ENCODE data around the gene NFKB1.

Gene NFKB1

DNA sequence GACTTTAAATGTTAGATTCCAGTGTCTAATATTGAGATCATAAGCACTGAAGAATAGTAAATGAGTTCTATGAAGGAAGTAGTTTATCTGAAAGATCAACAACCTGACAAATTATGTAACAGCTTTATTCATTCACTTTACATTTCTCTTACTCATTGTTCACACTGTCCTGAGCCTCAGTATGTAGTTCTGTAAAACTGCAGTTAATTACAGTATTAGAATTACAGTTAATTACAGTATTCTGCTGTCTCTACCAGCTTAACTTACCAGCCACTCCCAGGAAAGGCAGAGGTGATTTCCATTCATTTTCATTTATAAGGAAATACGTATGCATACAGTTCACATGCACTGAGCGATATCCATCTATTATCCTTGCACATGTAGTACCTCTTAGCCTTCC lies 32.7 kb downstream of the NFKB1 start:
- Histone ChIP-seq H3K4me3 (replicated peaks; ENCODE audit: insufficient read depth, low read length) (no peak overlapping the region), H3K27me3 (ENCODE audit: insufficient read depth, poor library complexity, severe bottlenecking) (no peaks in the 10 kb centered on the region), H3K27ac (replicated peaks) (no peak overlapping the region)
- DNase-seq (ENCODE audit: low read depth in 1 of 2, low spot score in 1 of 2), result no peak
- TF ChIP-seq POLR2AphosphoS5 (IDR thresholded peaks at IDR 0.05; ENCODE audit: low read depth) (no peak), CTCF (IDR thresholded peaks at IDR 0.05; ENCODE audit: insufficient read depth, low read length) (no peak), GABPA (IDR thresholded peaks at IDR 0.05; ENCODE audit: low read depth) (no peak), REST (IDR thresholded peaks at IDR 0.05; ENCODE audit: insufficient replicate concordance, low read depth) (no peak), SPI1 (IDR thresholded peaks at IDR 0.05; ENCODE audit: borderline replicate concordance, low read depth) (no peak)

DNA sequence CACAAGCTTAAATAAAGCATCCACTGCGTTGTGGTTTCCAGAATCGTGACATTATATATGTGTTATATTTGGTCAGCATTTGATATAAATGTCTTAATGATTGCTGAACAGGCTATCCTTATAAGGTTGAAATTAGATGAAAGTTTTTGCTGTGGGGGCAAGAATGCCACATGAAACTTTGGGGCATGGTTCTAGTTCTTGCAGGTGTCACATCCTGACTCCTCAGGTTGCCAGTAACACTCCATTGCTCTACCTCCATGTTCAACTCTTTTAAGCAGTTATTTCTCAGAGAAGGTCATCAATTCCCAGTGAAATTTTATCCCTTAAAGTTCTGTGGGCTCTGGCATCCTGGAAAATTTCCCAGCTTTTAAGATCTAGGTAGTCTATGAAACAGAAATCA lies 33.7 kb downstream of the NFKB1 start:
- no peak for TF ChIP-seq CTCF (IDR thresholded peaks at IDR 0.05; ENCODE audit: insufficient read depth, low read length)
- TF ChIP-seq GABPA (IDR thresholded peaks at IDR 0.05; ENCODE audit: low read depth), result no peak
- no peak for TF ChIP-seq POLR2AphosphoS5 (IDR thresholded peaks at IDR 0.05; ENCODE audit: low read depth)
- TF ChIP-seq REST (IDR thresholded peaks at IDR 0.05; ENCODE audit: insufficient replicate concordance, low read depth), result no peak
- no peak for TF ChIP-seq SPI1 (IDR thresholded peaks at IDR 0.05; ENCODE audit: borderline replicate concordance, low read depth)
- Histone ChIP-seq H3K27ac (replicated peaks) (no peak overlapping the region), H3K27me3 (ENCODE audit: insufficient read depth, poor library complexity, severe bottlenecking) (no peaks in the 10 kb centered on the region), H3K4me3 (replicated peaks; ENCODE audit: insufficient read depth, low read length) (no peak overlapping the region)
- DNase-seq (ENCODE audit: low read depth in 1 of 2, low spot score in 1 of 2), result no peak

DNA sequence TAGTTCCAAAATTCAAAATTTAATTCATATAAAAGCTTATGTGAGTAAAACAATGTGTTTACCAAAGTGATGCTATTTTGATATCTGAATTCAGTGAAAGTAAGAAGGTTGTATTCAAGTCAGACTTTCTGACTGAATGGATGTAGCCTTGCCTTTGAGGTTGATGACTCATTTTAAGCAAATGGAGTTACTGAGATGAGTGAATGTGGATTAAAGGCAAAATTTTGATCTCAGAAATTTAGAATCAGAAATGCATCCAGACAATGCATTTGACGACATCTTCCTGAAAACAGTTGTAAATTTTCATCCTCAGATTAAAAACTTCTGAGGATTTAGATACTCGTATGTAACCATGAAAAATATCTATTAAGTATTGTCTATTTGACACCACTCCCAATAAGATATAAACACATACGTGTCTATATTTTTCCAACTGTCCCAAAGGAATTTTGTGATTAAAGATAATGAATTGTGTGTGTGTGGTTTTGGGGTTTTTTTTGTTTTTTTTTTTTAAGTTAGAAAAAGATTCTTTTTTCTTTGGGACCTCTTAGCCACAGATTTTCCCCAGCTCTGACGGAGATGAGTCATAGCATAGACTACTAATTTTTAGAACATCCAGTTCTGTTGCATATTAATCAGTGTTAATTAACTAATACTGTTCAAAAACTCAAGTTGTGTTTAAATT lies 34.4 kb downstream of the NFKB1 start:
- DNase-seq (ENCODE audit: low read depth in 1 of 2, low spot score in 1 of 2), result no peak
- no peak overlapping the region for H3K27ac ChIP-seq (replicated peaks)
- TF ChIP-seq CTCF (IDR thresholded peaks at IDR 0.05; ENCODE audit: insufficient read depth, low read length) (no peak), SPI1 (IDR thresholded peaks at IDR 0.05; ENCODE audit: borderline replicate concordance, low read depth) (no peak)

DNA sequence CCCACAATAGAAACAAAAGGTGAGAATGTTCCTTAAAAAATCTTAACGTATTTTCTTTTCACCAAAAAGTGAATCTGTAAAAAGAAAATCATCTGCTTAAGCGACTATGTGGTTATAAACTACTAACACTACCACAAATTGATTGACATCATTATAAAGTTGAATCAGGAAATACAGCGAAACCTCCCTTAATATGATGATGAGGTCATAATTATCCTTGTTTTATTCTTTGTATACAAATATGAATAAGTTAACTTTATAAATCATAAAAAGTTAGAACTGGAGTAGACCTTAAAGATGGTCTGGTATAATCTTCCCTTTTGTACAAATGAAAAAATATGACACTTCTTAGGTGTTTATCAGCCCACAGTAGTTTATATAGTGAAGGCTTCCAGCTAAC lies 35.6 kb downstream of the NFKB1 start:
- Histone ChIP-seq H3K4me3 (replicated peaks; ENCODE audit: insufficient read depth, low read length) (no peak overlapping the region), H3K27ac (replicated peaks) (no peak overlapping the region), H3K27me3 (ENCODE audit: insufficient read depth, poor library complexity, severe bottlenecking) (no peaks in the 10 kb centered on the region)
- no peak for TF ChIP-seq REST (IDR thresholded peaks at IDR 0.05; ENCODE audit: insufficient replicate concordance, low read depth)
- TF ChIP-seq POLR2AphosphoS5 (IDR thresholded peaks at IDR 0.05; ENCODE audit: low read depth), result no peak
- no peak for TF ChIP-seq SPI1 (IDR thresholded peaks at IDR 0.05; ENCODE audit: borderline replicate concordance, low read depth)
- no peak for TF ChIP-seq CTCF (IDR thresholded peaks at IDR 0.05; ENCODE audit: insufficient read depth, low read length)
- no peak for TF ChIP-seq GABPA (IDR thresholded peaks at IDR 0.05; ENCODE audit: low read depth)
- no peak for DNase-seq (ENCODE audit: low read depth in 1 of 2, low spot score in 1 of 2)

More for the DNA sequence above, 34.4 kb downstream of the NFKB1 start:
- Histone ChIP-seq H3K4me3 (replicated peaks; ENCODE audit: insufficient read depth, low read length) (no peak overlapping the region), H3K27me3 (ENCODE audit: insufficient read depth, poor library complexity, severe bottlenecking) (no peaks in the 10 kb centered on the region)
